WTC11 (cell line): ENCODE measurements around the gene FOLR2. TPM values are rescaled to one million over a fixed set of nuclear protein-coding genes. Genes with fewer than 3 reads are reported as not detected.

Experiments
- ATAC-seq: fragments of 200-7000 bp; cut with Tn5 transposase; 2 replicates; pipeline ENCODE4 v1.10.0; 2021; ENCODE audit warnings: mild to moderate bottlenecking, moderate library complexity
- CTCF ChIA-PET: fragments of 300-600 bp; sonication (Branson Sonifier 250); formaldehyde crosslinking; loops from one replicate; lab custom pipeline; 2021; ENCODE audit warnings: antibody characterized with exemption; lab: Charles Lee
- POLR2A ChIA-PET: fragments of 350-600 bp; sonication (Branson Sonifier 250); formaldehyde crosslinking; loops from one replicate; lab custom pipeline; 2021; ENCODE audit warnings: antibody characterized with exemption; lab: Charles Lee
- DNase-seq: peaks from one replicate; pipeline ENCODE4 v3.0.0; 2021; ENCODE audit warnings: low spot score
- H3K27ac Mint-ChIP-seq: 2 replicates; pipeline ENCODE4 v1.8.0; 2021; ENCODE audit warnings: mixed read lengths
- H3K27me3 Mint-ChIP-seq: 2 replicates; pipeline ENCODE4 v1.8.0; 2021; ENCODE audit warnings: low read depth, mild to moderate bottlenecking, moderate library complexity, mixed read lengths
- H3K36me3 Mint-ChIP-seq: 2 replicates; pipeline ENCODE4 v1.8.0; 2021; ENCODE audit warnings: mixed read lengths
- H3K4me1 Mint-ChIP-seq: 2 replicates; pipeline ENCODE4 v1.8.0; 2022; ENCODE audit warnings: mixed read lengths
- H3K4me3 Mint-ChIP-seq: 2 replicates; pipeline ENCODE4 v1.8.0; 2021; ENCODE audit warnings: mild to moderate bottlenecking, moderate library complexity, mixed read lengths
- H3K9me3 Mint-ChIP-seq: 2 replicates; pipeline ENCODE4 v1.8.0; 2021; ENCODE audit warnings: mixed read lengths
- ATF2 ChIP-seq: sonication (generic); formaldehyde crosslinking; IDR thresholded peaks from 2 replicates; pipeline ENCODE4 v1.8.1; 2022; ENCODE audit warnings: low read depth, missing genetic modification reagents, borderline replicate concordance
- ELF4 ChIP-seq: sonication (generic); formaldehyde crosslinking; IDR thresholded peaks from 2 replicates; pipeline ENCODE4 v1.8.1; 2022; ENCODE audit warnings: low read depth, mild to moderate bottlenecking, moderate library complexity, missing genetic modification reagents
- ERG ChIP-seq: fragments of 250-450 bp; sonication (Bioruptor Pico); IDR thresholded peaks from 2 replicates; pipeline ENCODE4 v1.8.0; 2021; ENCODE audit warnings: mild to moderate bottlenecking
- ETV6 ChIP-seq: sonication (generic); formaldehyde crosslinking; IDR thresholded peaks from 2 replicates; pipeline ENCODE4 v1.8.1; 2022; ENCODE audit warnings: mild to moderate bottlenecking, missing genetic modification reagents
- FOXP1 ChIP-seq: sonication (generic); formaldehyde crosslinking; IDR thresholded peaks from 2 replicates; pipeline ENCODE4 v1.8.0; 2022; ENCODE audit warnings: missing genetic modification reagents, mild to moderate bottlenecking, moderate library complexity, borderline replicate concordance
- IRF1 ChIP-seq: sonication (generic); formaldehyde crosslinking; IDR thresholded peaks from 2 replicates; pipeline ENCODE4 v1.8.0; 2023; ENCODE audit warnings: missing genetic modification reagents
- MAX ChIP-seq: sonication (generic); formaldehyde crosslinking; IDR thresholded peaks from 2 replicates; pipeline ENCODE4 v1.8.0; 2022; ENCODE audit warnings: mild to moderate bottlenecking, missing genetic modification reagents
- PRRX2 ChIP-seq: fragments of 250-450 bp; sonication (Bioruptor Pico); IDR thresholded peaks from 2 replicates; pipeline ENCODE4 v1.8.0; 2021; ENCODE audit warnings: mild to moderate bottlenecking
- RELA ChIP-seq: sonication (generic); formaldehyde crosslinking; IDR thresholded peaks from 2 replicates; pipeline ENCODE4 v1.8.1; 2022; ENCODE audit warnings: missing genetic modification reagents, mild to moderate bottlenecking, borderline replicate concordance
- SMAD3 ChIP-seq: sonication (generic); formaldehyde crosslinking; IDR thresholded peaks from 2 replicates; pipeline ENCODE4 v1.8.0; 2022; ENCODE audit warnings: missing genetic modification reagents, mild to moderate bottlenecking, borderline replicate concordance
- TEAD4 ChIP-seq: sonication (generic); formaldehyde crosslinking; IDR thresholded peaks from 2 replicates; pipeline ENCODE4 v1.8.0; 2022; ENCODE audit warnings: mild to moderate bottlenecking, missing genetic modification reagents
- ZBTB21 ChIP-seq: sonication (generic); formaldehyde crosslinking; IDR thresholded peaks from 2 replicates; pipeline ENCODE4 v1.8.1; 2023; ENCODE audit warnings: mild to moderate bottlenecking, missing genetic modification reagents, borderline replicate concordance
- ZNF232 ChIP-seq: sonication (generic); formaldehyde crosslinking; IDR thresholded peaks from 2 replicates; pipeline ENCODE4 v1.8.0; 2022; ENCODE audit warnings: mild to moderate bottlenecking, missing genetic modification reagents
- ZNF263 ChIP-seq: sonication (generic); formaldehyde crosslinking; IDR thresholded peaks from 2 replicates; pipeline ENCODE4 v1.8.1; 2022; ENCODE audit warnings: low read depth, mild to moderate bottlenecking, moderate library complexity, missing genetic modification reagents
- ZNF512 ChIP-seq: sonication (generic); formaldehyde crosslinking; IDR thresholded peaks from 2 replicates; pipeline ENCODE4 v1.8.1; 2022; ENCODE audit warnings: missing genetic modification reagents, borderline replicate concordance
- total RNA-seq: library from RNA; stranded (reverse); gene quantifications from 3 replicates; pipeline ENCODE4 v1.2.3, GENCODE V29; 2021
- TF ChIP-seq, protein P1 (sequence below): sonication (generic); formaldehyde crosslinking; IDR thresholded peaks from 2 replicates; pipeline ENCODE4 v1.8.1; 2023; ENCODE audit warnings: mild to moderate bottlenecking, missing genetic modification reagents, moderate library complexity
- TF ChIP-seq, protein P2 (sequence below): sonication (generic); formaldehyde crosslinking; IDR thresholded peaks from 2 replicates; pipeline ENCODE4 v1.8.0; 2023; ENCODE audit warnings: mild to moderate bottlenecking, missing genetic modification reagents
- TF ChIP-seq, protein P3 (sequence below): sonication (generic); formaldehyde crosslinking; IDR thresholded peaks from 2 replicates; pipeline ENCODE4 v1.8.0; 2022; ENCODE audit warnings: mild to moderate bottlenecking, missing genetic modification reagents

FOLR2 gene
- total RNA-seq, 1 experiment from 2014 or later, result not detected

DNA sequence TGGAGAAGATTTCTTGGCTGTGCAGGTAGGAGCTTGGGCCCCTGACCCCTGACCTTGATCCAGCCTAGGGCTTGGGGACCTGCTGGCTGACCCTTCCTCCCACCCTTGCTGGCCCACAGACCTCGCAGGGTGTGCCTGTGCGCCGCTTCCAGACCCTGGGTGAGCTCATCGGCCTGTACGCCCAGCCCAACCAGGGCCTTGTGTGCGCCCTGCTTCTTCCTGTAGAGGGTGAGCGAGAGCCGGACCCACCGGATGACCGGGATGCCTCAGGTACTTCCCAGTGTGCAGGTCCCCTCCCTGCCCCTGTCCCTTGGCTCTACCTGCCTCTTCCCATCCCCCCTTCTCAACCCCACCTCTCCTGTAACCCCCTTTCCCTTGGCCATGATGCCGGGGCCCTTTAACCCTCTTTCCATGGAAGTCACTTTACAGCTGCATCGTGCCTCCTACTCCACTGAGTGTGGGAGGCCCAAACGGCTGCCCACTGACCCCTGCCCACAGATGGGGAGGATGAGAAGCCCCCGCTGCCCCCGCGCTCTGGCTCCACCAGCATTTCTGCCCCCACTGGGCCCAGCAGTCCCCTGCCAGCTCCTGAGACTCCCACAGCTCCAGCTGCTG is 11.7 kb downstream of the FOLR2 start:
- no peak overlapping the region for H3K27ac Mint-ChIP-seq
- peaks cover 34% of the 10 kb centered on the region for H3K36me3 Mint-ChIP-seq
- H3K4me1 Mint-ChIP-seq, result peaks cover 14% of the 10 kb centered on the region
- ChIA-PET POLR2A (no interaction called here), CTCF (interaction anchor here (0.8 to 8.6 kb wide), 8 partner anchors 9 to 415 kb away, joined by 3 to 123 read pairs (median 4); partner anchors contain the start of gene FOLR1)
- 0 out of 2 replicates have a peak, but pooled peaks cover 2% of the 10 kb centered on the region for H3K27me3 Mint-ChIP-seq
- TF ChIP-seq ZNF263 (CRISPR knock-in tag) (no peak), ATF2 (CRISPR knock-in tag) (no peak), FOXP1 (no peak)
- TF ChIP-seq, protein P1, sequence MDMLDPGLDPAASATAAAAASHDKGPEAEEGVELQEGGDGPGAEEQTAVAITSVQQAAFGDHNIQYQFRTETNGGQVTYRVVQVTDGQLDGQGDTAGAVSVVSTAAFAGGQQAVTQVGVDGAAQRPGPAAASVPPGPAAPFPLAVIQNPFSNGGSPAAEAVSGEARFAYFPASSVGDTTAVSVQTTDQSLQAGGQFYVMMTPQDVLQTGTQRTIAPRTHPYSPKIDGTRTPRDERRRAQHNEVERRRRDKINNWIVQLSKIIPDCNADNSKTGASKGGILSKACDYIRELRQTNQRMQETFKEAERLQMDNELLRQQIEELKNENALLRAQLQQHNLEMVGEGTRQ (CRISPR knock-in tag), result no peak
- TF ChIP-seq, protein P2, sequence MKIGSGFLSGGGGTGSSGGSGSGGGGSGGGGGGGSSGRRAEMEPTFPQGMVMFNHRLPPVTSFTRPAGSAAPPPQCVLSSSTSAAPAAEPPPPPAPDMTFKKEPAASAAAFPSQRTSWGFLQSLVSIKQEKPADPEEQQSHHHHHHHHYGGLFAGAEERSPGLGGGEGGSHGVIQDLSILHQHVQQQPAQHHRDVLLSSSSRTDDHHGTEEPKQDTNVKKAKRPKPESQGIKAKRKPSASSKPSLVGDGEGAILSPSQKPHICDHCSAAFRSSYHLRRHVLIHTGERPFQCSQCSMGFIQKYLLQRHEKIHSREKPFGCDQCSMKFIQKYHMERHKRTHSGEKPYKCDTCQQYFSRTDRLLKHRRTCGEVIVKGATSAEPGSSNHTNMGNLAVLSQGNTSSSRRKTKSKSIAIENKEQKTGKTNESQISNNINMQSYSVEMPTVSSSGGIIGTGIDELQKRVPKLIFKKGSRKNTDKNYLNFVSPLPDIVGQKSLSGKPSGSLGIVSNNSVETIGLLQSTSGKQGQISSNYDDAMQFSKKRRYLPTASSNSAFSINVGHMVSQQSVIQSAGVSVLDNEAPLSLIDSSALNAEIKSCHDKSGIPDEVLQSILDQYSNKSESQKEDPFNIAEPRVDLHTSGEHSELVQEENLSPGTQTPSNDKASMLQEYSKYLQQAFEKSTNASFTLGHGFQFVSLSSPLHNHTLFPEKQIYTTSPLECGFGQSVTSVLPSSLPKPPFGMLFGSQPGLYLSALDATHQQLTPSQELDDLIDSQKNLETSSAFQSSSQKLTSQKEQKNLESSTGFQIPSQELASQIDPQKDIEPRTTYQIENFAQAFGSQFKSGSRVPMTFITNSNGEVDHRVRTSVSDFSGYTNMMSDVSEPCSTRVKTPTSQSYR, result no peak
- no peak for DNase-seq
- no peak; the same call in 1 of the 2 replicates for ATAC-seq
- H3K9me3 Mint-ChIP-seq, result no peaks in the 10 kb centered on the region
- H3K4me3 Mint-ChIP-seq, result no peak overlapping the region

- POLR2A ChIA-PET, result interaction anchor here (0.9 kb wide), 1 partner anchor 9 kb away, joined by 3 read pairs; no protein-coding TSS in a partner anchor
- ATAC-seq (no peak), DNase-seq (no peak)
- H3K27me3 Mint-ChIP-seq, result 0 out of 2 replicates have a peak, but pooled peaks cover 2% of the 10 kb centered on the region
- H3K9me3 Mint-ChIP-seq, result no peaks in the 10 kb centered on the region
- peaks cover 14% of the 10 kb centered on the region for H3K4me1 Mint-ChIP-seq
- no peak overlapping the region for H3K4me3 Mint-ChIP-seq
- H3K36me3 Mint-ChIP-seq, result peaks cover 40% of the 10 kb centered on the region
- no peak overlapping the region for H3K27ac Mint-ChIP-seq
- CTCF ChIA-PET, result interaction anchor here (1.2 to 8.6 kb wide), 3 partner anchors 9 to 414 kb away, joined by 3 to 123 read pairs (median 4); no protein-coding TSS in a partner anchor
- TF ChIP-seq ZBTB21 (no peak), RELA (no peak), ZNF512 (CRISPR knock-in tag) (no peak), ZNF232 (CRISPR knock-in tag) (no peak), SMAD3 (no peak), ELF4 (CRISPR knock-in tag) (no peak), ATF2 (CRISPR knock-in tag) (no peak), IRF1 (CRISPR knock-in tag) (no peak), PRRX2 (CRISPR knock-in tag) (no peak), TEAD4 (CRISPR knock-in tag) (no peak), ERG (CRISPR knock-in tag) (no peak), ETV6 (CRISPR knock-in tag) (no peak), MAX (CRISPR knock-in tag) (no peak), ZNF263 (CRISPR knock-in tag) (no peak)
- TF ChIP-seq, protein P3, sequence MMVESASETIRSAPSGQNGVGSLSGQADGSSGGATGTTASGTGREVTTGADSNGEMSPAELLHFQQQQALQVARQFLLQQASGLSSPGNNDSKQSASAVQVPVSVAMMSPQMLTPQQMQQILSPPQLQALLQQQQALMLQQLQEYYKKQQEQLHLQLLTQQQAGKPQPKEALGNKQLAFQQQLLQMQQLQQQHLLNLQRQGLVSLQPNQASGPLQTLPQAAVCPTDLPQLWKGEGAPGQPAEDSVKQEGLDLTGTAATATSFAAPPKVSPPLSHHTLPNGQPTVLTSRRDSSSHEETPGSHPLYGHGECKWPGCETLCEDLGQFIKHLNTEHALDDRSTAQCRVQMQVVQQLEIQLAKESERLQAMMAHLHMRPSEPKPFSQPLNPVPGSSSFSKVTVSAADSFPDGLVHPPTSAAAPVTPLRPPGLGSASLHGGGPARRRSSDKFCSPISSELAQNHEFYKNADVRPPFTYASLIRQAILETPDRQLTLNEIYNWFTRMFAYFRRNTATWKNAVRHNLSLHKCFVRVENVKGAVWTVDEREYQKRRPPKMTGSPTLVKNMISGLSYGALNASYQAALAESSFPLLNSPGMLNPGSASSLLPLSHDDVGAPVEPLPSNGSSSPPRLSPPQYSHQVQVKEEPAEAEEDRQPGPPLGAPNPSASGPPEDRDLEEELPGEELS (CRISPR knock-in tag), result no peak
Measured at GRCh38 chr11:72228844-72229231, 12.2 kb downstream of the FOLR2 start.
